Measurements from ENCODE around the gene TGM2.

Gene TGM2

GRCh38 chr20:38092915-38093314 is 72.2 kb downstream of the TGM2 start:
- DNase-seq (ENCODE audit: low spot score), result no peak

- DNase-seq (ENCODE audit: low spot score), result no peak
These were observed 72.7 kb downstream of the TGM2 start for GRCh38 chr20:38092260-38092857.

- DNase-seq (ENCODE audit: low spot score), result no peak
These were observed 73.4 kb downstream of the TGM2 start for GRCh38 chr20:38091441-38092216.

- no peak for DNase-seq (ENCODE audit: low spot score)
These were observed 75.0 kb downstream of the TGM2 start for GRCh38 chr20:38090061-38090460.

GRCh38 chr20:38089500-38089899 is 75.6 kb downstream of the TGM2 start:
- DNase-seq (ENCODE audit: low spot score), result no peak

- DNase-seq (ENCODE audit: low spot score), result no peak
These were observed 80.0 kb downstream of the TGM2 start for GRCh38 chr20:38085026-38085425.

GRCh38 chr20:38084425-38084951 is 80.6 kb downstream of the TGM2 start:
- no peak for DNase-seq (ENCODE audit: low spot score)

- DNase-seq (ENCODE audit: low spot score), result no peak
These were observed 81.6 kb downstream of the TGM2 start for GRCh38 chr20:38083338-38084048.

- no peak for DNase-seq (ENCODE audit: low spot score)
These were observed 82.2 kb downstream of the TGM2 start for GRCh38 chr20:38082894-38083293.

GRCh38 chr20:38081575-38081974 is 83.5 kb downstream of the TGM2 start:
- DNase-seq (ENCODE audit: low spot score), result no peak

GRCh38 chr20:38079353-38079752 is 85.7 kb downstream of the TGM2 start:
- no peak for DNase-seq (ENCODE audit: low spot score)

GRCh38 chr20:38078084-38078483 is 87.0 kb downstream of the TGM2 start:
- DNase-seq (ENCODE audit: low spot score), result no peak
